Keratinocyte (primary cell): ENCODE measurements around the gene PEAR1. TPM values are rescaled to one million over a fixed set of nuclear protein-coding genes. Genes with fewer than 3 reads are reported as not detected.

Experiments
- DNase-seq: peaks from one replicate; pipeline ENCODE4 v3.0.0-alpha.2; 2011; ENCODE audit warnings: low read depth, missing footprints, low spot score
- FAIRE-seq: peaks from 2 replicates; lab custom pipeline; 2011; peaks lifted over from hg19 to GRCh38; lab: Jason Lieb, UNC
- H2AFZ ChIP-seq: 2 replicates; pipeline ENCODE4 v1.6.0; 2012; ENCODE audit warnings: low read length, control low read depth, inconsistent platforms; ENCODE audit not compliant: control insufficient read depth
- H3K27ac ChIP-seq: 2 replicates; pipeline ENCODE4 v1.5.1; 2011; ENCODE audit warnings: low read length; ENCODE audit not compliant: control insufficient read depth, insufficient read depth
- H3K27me3 ChIP-seq: 3 replicates; pipeline ENCODE4 v1.6.0; 2011; ENCODE audit warnings: low read length; ENCODE audit not compliant: control insufficient read depth, insufficient read depth; ENCODE audit errors: extremely low read depth
- H3K36me3 ChIP-seq, 2 experiments: 2 replicates in 1 of 2; 3 replicates in 1 of 2; pipeline ENCODE4 v1.5.1; 2011; ENCODE audit warnings: low read length in 2 of 2, mild to moderate bottlenecking in 1 of 2; ENCODE audit not compliant: control insufficient read depth in 2 of 2, insufficient read depth in 2 of 2; ENCODE audit errors: extremely low read depth in 1 of 2
- H3K4me1 ChIP-seq: 3 replicates; pipeline ENCODE4 v1.5.1; 2011; ENCODE audit warnings: low read length; ENCODE audit not compliant: control insufficient read depth, insufficient read depth; ENCODE audit errors: extremely low read depth
- H3K4me2 ChIP-seq: 3 replicates; pipeline ENCODE4 v1.6.0; 2011; ENCODE audit warnings: low read depth, low read length; ENCODE audit not compliant: control insufficient read depth, insufficient read depth; ENCODE audit errors: extremely low read depth
- H3K4me3 ChIP-seq, 3 experiments: fragments of 200-600 bp in 1 of 3; sonication (generic) in 1 of 3; 2 replicates in 2 of 3; 3 replicates in 1 of 3; pipeline ENCODE4 v1.5.1; 2011 to 2016; ENCODE audit warnings: low read length in 3 of 3, mild to moderate bottlenecking in 3 of 3, control low read depth in 2 of 3, inconsistent platforms in 1 of 3, low read depth in 1 of 3, mixed read lengths in 1 of 3, mixed run types in 1 of 3, moderate library complexity in 1 of 3; ENCODE audit not compliant: control insufficient read depth in 2 of 3, insufficient read depth in 2 of 3; ENCODE audit errors: extremely low read depth in 1 of 3
- H3K79me2 ChIP-seq: 2 replicates; pipeline ENCODE4 v1.6.0; 2012; ENCODE audit warnings: low read length; ENCODE audit not compliant: control insufficient read depth, insufficient read depth
- H3K9ac ChIP-seq: 3 replicates; pipeline ENCODE4 v1.6.0; 2011; ENCODE audit warnings: low read length; ENCODE audit not compliant: control insufficient read depth, insufficient read depth; ENCODE audit errors: extremely low read depth
- H3K9me1 ChIP-seq: 3 replicates; pipeline ENCODE4 v1.6.0; 2011; ENCODE audit warnings: low read length; ENCODE audit not compliant: control insufficient read depth, insufficient read depth; ENCODE audit errors: extremely low read depth
- H3K9me3 ChIP-seq: 2 replicates; pipeline ENCODE4 v1.5.1; 2012; ENCODE audit warnings: low read depth, low read length; ENCODE audit not compliant: control insufficient read depth
- H4K20me1 ChIP-seq: 3 replicates; pipeline ENCODE4 v1.6.0; 2011; ENCODE audit warnings: low read length; ENCODE audit not compliant: control insufficient read depth, insufficient read depth; ENCODE audit errors: extremely low read depth
- EZH2 ChIP-seq: IDR thresholded peaks from one replicate; pipeline ENCODE4 v1.6.1; 2012; ENCODE audit warnings: inconsistent platforms, mild to moderate bottlenecking, low read length, moderate library complexity
- dilution Hi-C: fragments of 300-500 bp; cut with MboI; formaldehyde crosslinking; loops from one replicate; pipeline ENCODE4 v1.7.0; 2020; ENCODE audit warnings: low sequenced_read_pairs; ENCODE audit not compliant: extremely low pct_ligation_motif_present
- polyA plus RNA-seq, 5 experiments: library from polyadenylated mRNA; depleted of rRNA in 3 of 5; stranded (reverse) in 3 of 5; stranded (forward) in 1 of 5; unstranded in 1 of 5; fragments of >200 nt; gene quantifications; 1 replicate in 1 of 5; 2 replicates in 3 of 5; 3 replicates in 1 of 5; pipeline versions ENCODE4 v1.2.1 to v1.2.3, GENCODE V29; 2011 to 2012; ENCODE audit warnings: missing spikeins in 2 of 5, low read depth in 1 of 5, low replicate concordance in 1 of 5
- TF ChIP-seq, protein P1 (sequence below), 3 experiments: IDR thresholded peaks in 1 of 3; conservative IDR thresholded peaks in 1 of 3; optimal IDR thresholded peaks in 1 of 3; 2 replicates in 2 of 3; 3 replicates in 1 of 3; pipeline versions ENCODE3 to v1.5.1; 2011; ENCODE audit warnings: low read length in 3 of 3, mild to moderate bottlenecking in 3 of 3, moderate library complexity in 2 of 3, control low read depth in 1 of 3, inconsistent platforms in 1 of 3; ENCODE audit not compliant: insufficient read depth in 2 of 3; ENCODE audit errors: extremely low read depth in 1 of 3

The PEAR1 gene
- polyA plus RNA-seq, 1 donor (not counting 4 experiments of a cell fraction or from before 2014, with no cell fraction given), result 4.2 TPM

DNA sequence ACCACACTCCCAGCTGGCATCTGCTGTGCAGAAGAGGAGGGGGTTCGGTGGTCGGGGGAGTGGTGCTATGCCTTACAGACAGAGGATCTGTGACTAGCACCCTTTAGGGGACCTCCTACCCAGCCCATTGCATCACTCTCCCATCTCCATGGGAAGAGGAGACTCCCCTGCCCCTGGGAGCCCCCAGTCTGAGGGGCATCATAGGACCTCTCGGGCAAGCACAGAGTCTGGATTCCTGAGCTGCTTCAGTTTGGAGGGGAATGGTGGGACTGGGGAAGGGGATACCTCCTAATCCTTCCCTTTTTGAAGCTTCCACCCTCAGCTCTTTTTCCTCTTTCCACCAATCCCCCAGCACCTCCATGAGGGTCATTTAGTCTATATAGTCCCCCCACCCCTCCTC, 36.0 kb upstream of the PEAR1 start:
- Histone ChIP-seq H3K9me1 (no peaks in the 10 kb centered on the region), H3K4me1 (peaks cover 7% of the 10 kb centered on the region), H3K9me3 (no peaks in the 10 kb centered on the region), H3K4me2 (no peak overlapping the region), H3K9ac (no peak overlapping the region), H4K20me1 (peaks cover 4% of the 10 kb centered on the region), H3K79me2 (no peaks in the 10 kb centered on the region), H3K36me3 (no peaks in the 10 kb centered on the region), H3K27ac (no peak overlapping the region), H2AFZ (no peak overlapping the region), H3K27me3 (peaks cover 79% of the 10 kb centered on the region), H3K4me3 (no peak overlapping the region)
- FAIRE-seq, result no peak
- no peak for TF ChIP-seq EZH2
- TF ChIP-seq, protein P1, sequence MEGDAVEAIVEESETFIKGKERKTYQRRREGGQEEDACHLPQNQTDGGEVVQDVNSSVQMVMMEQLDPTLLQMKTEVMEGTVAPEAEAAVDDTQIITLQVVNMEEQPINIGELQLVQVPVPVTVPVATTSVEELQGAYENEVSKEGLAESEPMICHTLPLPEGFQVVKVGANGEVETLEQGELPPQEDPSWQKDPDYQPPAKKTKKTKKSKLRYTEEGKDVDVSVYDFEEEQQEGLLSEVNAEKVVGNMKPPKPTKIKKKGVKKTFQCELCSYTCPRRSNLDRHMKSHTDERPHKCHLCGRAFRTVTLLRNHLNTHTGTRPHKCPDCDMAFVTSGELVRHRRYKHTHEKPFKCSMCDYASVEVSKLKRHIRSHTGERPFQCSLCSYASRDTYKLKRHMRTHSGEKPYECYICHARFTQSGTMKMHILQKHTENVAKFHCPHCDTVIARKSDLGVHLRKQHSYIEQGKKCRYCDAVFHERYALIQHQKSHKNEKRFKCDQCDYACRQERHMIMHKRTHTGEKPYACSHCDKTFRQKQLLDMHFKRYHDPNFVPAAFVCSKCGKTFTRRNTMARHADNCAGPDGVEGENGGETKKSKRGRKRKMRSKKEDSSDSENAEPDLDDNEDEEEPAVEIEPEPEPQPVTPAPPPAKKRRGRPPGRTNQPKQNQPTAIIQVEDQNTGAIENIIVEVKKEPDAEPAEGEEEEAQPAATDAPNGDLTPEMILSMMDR (optimal IDR thresholded peaks at IDR 0.05 in 1 of 3, IDR thresholded peaks at IDR 0.05 in 1 of 3, conservative IDR thresholded peaks at IDR 0.05 in 1 of 3; ENCODE audit: extremely low read depth in 1 of 3, insufficient read depth in 2 of 3, low read length in 3 of 3), result no peak
- dilution Hi-C loops, result no loop called here
- no peak for DNase-seq

DNA sequence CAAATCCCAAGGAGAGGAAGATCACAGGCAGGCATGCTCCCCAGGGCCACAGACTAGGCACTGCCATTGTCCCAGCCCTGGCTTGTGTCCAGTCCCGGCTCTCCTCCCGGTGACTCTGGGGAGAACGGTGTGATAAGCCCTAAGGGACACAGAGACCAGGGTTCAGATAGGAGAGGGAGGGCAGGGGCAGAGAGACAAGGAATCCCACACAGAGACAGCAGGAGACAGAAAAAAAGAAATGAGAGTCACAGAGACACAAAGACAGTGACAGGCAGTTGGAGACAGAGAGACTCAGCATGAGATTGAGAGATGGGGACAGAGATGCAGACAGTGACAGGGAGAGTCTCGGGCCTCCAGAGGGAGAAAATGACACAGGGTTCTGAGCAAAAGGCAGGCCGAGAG, 35.0 kb upstream of the PEAR1 start:
- Histone ChIP-seq H3K4me1 (peaks cover 12% of the 10 kb centered on the region), H3K79me2 (no peaks in the 10 kb centered on the region), H3K4me3 (no peak overlapping the region), H3K9ac (no peak overlapping the region), H3K4me2 (no peak overlapping the region), H3K9me1 (no peaks in the 10 kb centered on the region), H3K27ac (no peak overlapping the region), H2AFZ (no peak overlapping the region), H3K27me3 (peaks cover 80% of the 10 kb centered on the region), H3K9me3 (no peaks in the 10 kb centered on the region), H4K20me1 (peaks cover 4% of the 10 kb centered on the region), H3K36me3 (no peaks in the 10 kb centered on the region)
- TF ChIP-seq EZH2, result no peak
- DNase-seq (no peak), FAIRE-seq (no peak)
- dilution Hi-C loops, result no loop called here

DNA sequence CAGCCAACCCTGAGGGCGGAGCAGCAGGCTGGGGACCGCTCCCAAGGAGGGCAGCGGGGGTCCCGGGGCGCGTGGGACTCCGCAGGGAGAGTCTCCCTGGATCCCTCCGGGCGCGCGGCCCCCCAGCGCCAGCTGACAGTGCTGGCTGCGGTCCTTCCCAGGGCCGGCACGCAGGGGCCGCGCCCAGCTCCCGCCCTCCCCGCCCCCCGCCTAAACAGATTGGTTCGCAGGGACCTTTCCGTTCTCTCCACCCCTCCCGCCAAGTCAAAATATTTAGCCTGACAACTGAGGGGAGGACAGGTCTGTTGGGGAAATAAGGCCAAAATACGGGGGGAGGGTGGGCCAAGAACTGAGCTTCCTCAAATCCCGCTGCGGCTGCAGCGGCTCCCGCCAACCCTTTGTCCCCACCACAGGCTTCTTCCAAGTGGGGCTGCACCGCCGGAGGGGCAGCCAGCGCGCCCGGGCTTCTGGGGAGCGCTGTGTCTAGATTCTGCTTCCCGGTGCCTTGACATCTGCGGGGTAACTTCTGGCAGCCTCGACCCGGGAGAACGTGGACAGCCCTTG, 34.5 kb upstream of the PEAR1 start, which contains the start of gene INSRR:
Gene INSRR (minus strand): TSS at position 159 of the 564 bp plus-strand sequence. CDS start 496 bp downstream, outside the sequence.
- FAIRE-seq (no peak), DNase-seq (no peak)
- Histone ChIP-seq H4K20me1 (peaks cover 4% of the 10 kb centered on the region), H3K27ac (no peak within 1 kb of the TSS), H3K4me1 (peaks cover 12% of the 10 kb centered on the region), H3K27me3 (peaks cover 77% of the 10 kb centered on the region), H3K4me3 (peak within 1 kb of the TSS; percentile 4 to 43 (median 38)), H3K9me1 (no peaks in the 10 kb centered on the region), H3K36me3 (no peaks in the 10 kb centered on the region), H3K9ac (peak within 1 kb of the TSS; percentile 6), H2AFZ (peak within 1 kb of the TSS; percentile 8), H3K4me2 (peak within 1 kb of the TSS; percentile 65), H3K79me2 (no peaks in the 10 kb centered on the region), H3K9me3 (no peaks in the 10 kb centered on the region)
- dilution Hi-C loops, result no loop called here
- TF ChIP-seq, protein P1 (optimal IDR thresholded peaks at IDR 0.05 in 1 of 3, IDR thresholded peaks at IDR 0.05 in 1 of 3, conservative IDR thresholded peaks at IDR 0.05 in 1 of 3; ENCODE audit: extremely low read depth in 1 of 3, insufficient read depth in 2 of 3, low read length in 3 of 3), result no peak
- TF ChIP-seq EZH2, result no peak
